MCF 10A (cell line): ENCODE data around the gene XPO4. TPM values are rescaled to one million over a fixed set of nuclear protein-coding genes. Genes with fewer than 3 reads are reported as not detected.

Source experiments
- BruUV-seq: library from RNA; stranded (reverse); fragments of 400-500 nt; replicated peaks from 2 replicates; lab custom pipeline; 2021; lab: Mats Ljungman, UMichigan
- CTCF ChIA-PET: fragments of 300-600 bp; sonication (Branson Sonifier 250); formaldehyde crosslinking; extraction: SDS; loops from one replicate; lab custom pipeline; 2021; ENCODE audit warnings: antibody characterized with exemption, inconsistent platforms; lab: Yijun Ruan, JAX
- POLR2A ChIA-PET: fragments of 300-600, 350-650 bp; sonication (Branson Sonifier 250); formaldehyde crosslinking; extraction: SDS; loops from one replicate; lab custom pipeline; 2020; ENCODE audit warnings: antibody characterized with exemption, inconsistent platforms; lab: Yijun Ruan, JAX
- DNase-seq: peaks from one replicate; pipeline ENCODE4 v3.0.0-alpha.2; 2018; ENCODE audit not compliant: unreplicated experiment
- H3K27ac Mint-ChIP-seq: one replicate; pipeline ENCODE4 v1.8.0; 2022; ENCODE audit warnings: mild to moderate bottlenecking, low read depth, mixed read lengths; ENCODE audit not compliant: unreplicated experiment
- H3K27me3 Mint-ChIP-seq: one replicate; pipeline ENCODE4 v1.8.0; 2022; ENCODE audit warnings: mixed read lengths; ENCODE audit not compliant: insufficient read depth, unreplicated experiment
- H3K36me3 Mint-ChIP-seq: one replicate; pipeline ENCODE4 v1.8.0; 2022; ENCODE audit warnings: mild to moderate bottlenecking, moderate library complexity, mixed read lengths; ENCODE audit not compliant: insufficient read depth, unreplicated experiment
- H3K4me1 Mint-ChIP-seq: one replicate; pipeline ENCODE4 v1.8.0; 2022; ENCODE audit warnings: mixed read lengths; ENCODE audit not compliant: insufficient read depth, unreplicated experiment
- H3K4me3 Mint-ChIP-seq: one replicate; pipeline ENCODE4 v1.8.0; 2022; ENCODE audit warnings: mild to moderate bottlenecking, moderate library complexity, mixed read lengths; ENCODE audit not compliant: unreplicated experiment
- H3K9me3 Mint-ChIP-seq: one replicate; pipeline ENCODE4 v1.8.0; 2022; ENCODE audit warnings: mixed read lengths; ENCODE audit not compliant: unreplicated experiment
- intact Hi-C: fragments of 100-400 bp; cut with micrococcal nuclease; formaldehyde crosslinking; loops from 2 replicates; pipeline ENCODE4 v1.14.1; 2022
- total RNA-seq: library from RNA; stranded (reverse); gene quantifications from 2 replicates; pipeline ENCODE4 v1.2.3, GENCODE V29; 2022
- TF ChIP-seq, protein P1 (sequence below): fragments of 200-600 bp; IDR thresholded peaks from one replicate; pipeline ENCODE4 v1.8.0; 2022; ENCODE audit warnings: antibody characterized with exemption, mild to moderate bottlenecking; ENCODE audit not compliant: unreplicated experiment

The XPO4 gene
- total RNA-seq, 1 experiment from 2014 or later = 25.8 TPM

DNA sequence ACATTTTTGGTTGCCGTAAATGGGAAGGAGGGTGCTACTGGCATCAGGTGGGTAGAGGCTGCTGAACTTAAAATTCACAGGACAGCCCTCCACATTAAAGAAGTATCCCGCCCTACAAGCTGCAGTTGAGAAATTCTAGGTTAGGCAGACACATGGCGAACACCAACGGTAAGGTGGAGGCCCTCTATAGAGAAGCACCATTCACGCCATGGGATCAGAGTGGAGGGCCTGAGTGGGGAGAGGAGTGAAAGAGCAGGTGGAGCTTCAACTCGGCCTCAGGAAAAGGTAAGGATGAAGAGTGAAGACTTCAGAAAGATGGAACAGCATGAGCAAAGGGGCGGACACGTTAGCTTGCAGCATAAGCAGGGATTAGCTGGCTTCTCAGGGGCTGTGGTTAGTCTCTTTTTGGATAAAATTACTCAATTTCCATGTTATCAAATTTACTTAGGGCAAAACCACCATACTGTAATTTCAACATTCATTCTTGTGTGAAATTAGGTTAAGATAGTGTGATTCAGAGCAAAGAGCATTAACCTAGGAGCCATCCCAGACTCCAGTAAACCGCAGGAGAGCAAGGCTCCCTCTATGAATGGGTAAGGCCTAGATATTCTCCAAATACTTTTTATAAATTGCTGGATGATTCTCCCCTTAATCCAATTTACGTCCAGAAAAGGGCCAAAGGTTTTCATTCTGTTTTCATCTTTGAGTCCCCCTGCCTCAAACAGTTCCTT, 130.0 kb downstream of the XPO4 start:
- TF ChIP-seq, protein P1, sequence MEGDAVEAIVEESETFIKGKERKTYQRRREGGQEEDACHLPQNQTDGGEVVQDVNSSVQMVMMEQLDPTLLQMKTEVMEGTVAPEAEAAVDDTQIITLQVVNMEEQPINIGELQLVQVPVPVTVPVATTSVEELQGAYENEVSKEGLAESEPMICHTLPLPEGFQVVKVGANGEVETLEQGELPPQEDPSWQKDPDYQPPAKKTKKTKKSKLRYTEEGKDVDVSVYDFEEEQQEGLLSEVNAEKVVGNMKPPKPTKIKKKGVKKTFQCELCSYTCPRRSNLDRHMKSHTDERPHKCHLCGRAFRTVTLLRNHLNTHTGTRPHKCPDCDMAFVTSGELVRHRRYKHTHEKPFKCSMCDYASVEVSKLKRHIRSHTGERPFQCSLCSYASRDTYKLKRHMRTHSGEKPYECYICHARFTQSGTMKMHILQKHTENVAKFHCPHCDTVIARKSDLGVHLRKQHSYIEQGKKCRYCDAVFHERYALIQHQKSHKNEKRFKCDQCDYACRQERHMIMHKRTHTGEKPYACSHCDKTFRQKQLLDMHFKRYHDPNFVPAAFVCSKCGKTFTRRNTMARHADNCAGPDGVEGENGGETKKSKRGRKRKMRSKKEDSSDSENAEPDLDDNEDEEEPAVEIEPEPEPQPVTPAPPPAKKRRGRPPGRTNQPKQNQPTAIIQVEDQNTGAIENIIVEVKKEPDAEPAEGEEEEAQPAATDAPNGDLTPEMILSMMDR = no peak
- intact Hi-C loops = loop anchor here (1.0 to 5.0 kb wide), 2 partner anchors 56 to 590 kb away; no protein-coding TSS in a partner anchor
- CTCF ChIA-PET = interaction anchor here (0.6 to 1.3 kb wide), 3 partner anchors 56 to 666 kb away, joined by 3 to 4 read pairs (median 3); no protein-coding TSS in a partner anchor
- peak overlapping the region; percentile 93 for H3K27ac Mint-ChIP-seq
- peak; percentile 11 for DNase-seq
- BruUV-seq = no TSS peak
- H3K9me3 Mint-ChIP-seq = peaks cover 20% of the 10 kb centered on the region
- H3K4me1 Mint-ChIP-seq = peaks cover 6% of the 10 kb centered on the region
- POLR2A ChIA-PET = interaction anchor here (0.6 to 4.3 kb wide), 11 partner anchors 10 to 581 kb away, joined by 3 to 22 read pairs (median 5); partner anchors contain the start of gene XPO4
- peaks cover 48% of the 10 kb centered on the region for H3K36me3 Mint-ChIP-seq
- peak overlapping the region; percentile 83 for H3K4me3 Mint-ChIP-seq
- H3K27me3 Mint-ChIP-seq = no peaks in the 10 kb centered on the region

DNA sequence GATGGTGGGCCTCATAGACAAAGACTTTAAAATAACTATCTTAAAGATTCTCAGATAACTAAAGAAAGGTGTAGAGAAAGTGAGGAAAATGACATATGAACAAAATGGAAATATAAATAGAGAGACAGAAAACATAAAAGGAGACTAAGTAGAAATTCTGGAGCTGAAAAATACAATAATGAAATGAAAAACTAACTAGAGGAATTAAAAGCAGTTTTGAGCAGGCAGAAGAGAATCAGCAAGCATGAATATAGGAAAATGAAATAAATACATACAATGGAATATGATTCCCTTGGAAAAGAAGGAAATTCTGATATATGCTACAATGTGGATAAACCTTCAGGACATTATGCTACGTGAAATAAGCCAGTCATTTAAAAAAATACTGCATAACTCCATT, 132.7 kb downstream of the XPO4 start:
- ChIA-PET POLR2A (no interaction called here), CTCF (no interaction called here)
- Mint-ChIP-seq H3K4me3 (no peak overlapping the region), H3K9me3 (peaks cover 24% of the 10 kb centered on the region), H3K36me3 (peaks cover 39% of the 10 kb centered on the region), H3K27me3 (no peaks in the 10 kb centered on the region), H3K4me1 (peaks cover 6% of the 10 kb centered on the region), H3K27ac (no peak overlapping the region)
- intact Hi-C loops = loop anchor here (5.0 kb wide), 1 partner anchor 588 kb away; no protein-coding TSS in a partner anchor
- no peak for DNase-seq
- TF ChIP-seq, protein P1 = no peak
- BruUV-seq = no TSS peak

DNA sequence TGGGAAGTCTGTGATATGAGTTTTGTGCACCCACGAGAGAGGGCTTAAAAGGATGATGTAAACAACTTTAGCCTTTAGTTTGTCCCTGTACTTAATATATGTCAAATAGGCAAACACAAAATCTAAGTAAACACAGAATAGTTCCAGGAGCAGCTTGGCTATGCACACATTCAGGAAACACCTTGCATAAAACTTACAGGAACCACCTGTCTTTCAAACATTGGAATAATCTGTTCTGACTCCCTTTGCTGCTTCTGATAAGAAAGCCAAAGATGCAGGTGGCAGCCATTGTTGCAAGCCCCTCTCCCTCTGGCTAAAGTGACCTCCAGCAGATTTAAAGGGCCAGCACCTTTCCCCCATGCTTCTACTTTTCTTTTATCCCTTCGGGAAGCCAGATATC, 133.5 kb downstream of the XPO4 start:
- POLR2A ChIA-PET = no interaction called here
- peaks cover 8% of the 10 kb centered on the region for H3K4me1 Mint-ChIP-seq
- CTCF ChIA-PET = interaction anchor here (1.0 kb wide), 1 partner anchor 275 kb away, joined by 4 read pairs; no protein-coding TSS in a partner anchor
- DNase-seq = no peak
- TF ChIP-seq, protein P1 = no peak
- BruUV-seq = no TSS peak
- no peak overlapping the region for H3K27ac Mint-ChIP-seq
- peaks cover 39% of the 10 kb centered on the region for H3K36me3 Mint-ChIP-seq
- no peak overlapping the region for H3K4me3 Mint-ChIP-seq
- intact Hi-C loops = no loop called here
- peaks cover 24% of the 10 kb centered on the region for H3K9me3 Mint-ChIP-seq
- H3K27me3 Mint-ChIP-seq = no peaks in the 10 kb centered on the region

DNA sequence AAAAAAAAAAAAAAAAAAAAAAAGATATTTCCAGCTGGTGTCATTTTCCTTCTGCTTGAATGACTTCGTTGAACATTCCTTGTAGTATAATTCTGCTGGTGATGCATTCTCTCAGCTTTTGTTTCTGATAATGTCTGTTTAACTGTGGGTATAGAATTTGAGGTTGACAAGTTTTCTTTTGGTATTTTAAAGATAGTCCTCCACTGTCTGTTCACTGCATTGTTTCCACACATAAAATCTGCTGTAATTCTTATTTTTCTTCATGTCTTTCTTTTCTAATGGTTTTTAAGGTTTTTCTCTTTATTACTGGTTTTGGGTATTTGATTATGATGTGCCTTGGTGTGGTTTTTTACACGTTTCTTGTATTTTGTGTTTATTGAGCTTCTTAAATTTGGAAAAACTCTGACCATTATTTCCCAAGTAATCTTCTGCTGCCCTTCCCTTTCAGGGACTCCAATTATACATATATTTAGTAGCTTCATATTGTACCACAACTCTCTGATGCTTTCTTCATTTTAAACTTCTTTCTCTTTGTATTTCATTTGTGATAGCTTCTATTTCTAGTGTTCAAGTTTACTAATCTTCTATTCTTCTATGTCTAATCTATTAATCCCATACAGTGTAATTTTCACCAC, 135.1 kb downstream of the XPO4 start:
- ChIA-PET POLR2A (interaction anchor here (0.6 to 0.9 kb wide), 3 partner anchors 9 to 79 kb away, joined by 3 read pairs; no protein-coding TSS in a partner anchor), CTCF (interaction anchor here (0.5 to 0.6 kb wide), 2 partner anchors 64 to 155 kb away, joined by 3 read pairs; no protein-coding TSS in a partner anchor)
- H3K4me1 Mint-ChIP-seq = peaks cover 9% of the 10 kb centered on the region
- peaks cover 24% of the 10 kb centered on the region for H3K9me3 Mint-ChIP-seq
- intact Hi-C loops = no loop called here
- no TSS peak for BruUV-seq
- H3K27me3 Mint-ChIP-seq = no peaks in the 10 kb centered on the region
- no peak for DNase-seq
- H3K4me3 Mint-ChIP-seq = no peak overlapping the region
- no peak overlapping the region for H3K27ac Mint-ChIP-seq
- TF ChIP-seq, protein P1 = no peak
- peaks cover 30% of the 10 kb centered on the region for H3K36me3 Mint-ChIP-seq
